GM23338 (cell line): ENCODE results near the gene DNAH17. TPM values are rescaled to one million over a fixed set of nuclear protein-coding genes. Genes with fewer than 3 reads are reported as not detected.

Source experiments
- ATAC-seq: fragments of 200-7000 bp; cut with Tn5 transposase; 3 replicates; pipeline ENCODE4 v1.9.1; 2020
- DNase-seq: peaks from one replicate; pipeline ENCODE4 v3.0.0-alpha.2; 2015; ENCODE audit warnings: low spot score
- H2AFZ ChIP-seq: fragments of 200-600 bp; sonication (generic); 2 replicates; pipeline ENCODE4 v1.8.0; 2016; ENCODE audit warnings: antibody characterized with exemption, mild to moderate bottlenecking, moderate library complexity
- H3F3A ChIP-seq: fragments of 200-600 bp; sonication (generic); replicated peaks from 2 replicates; pipeline ENCODE4 v1.8.0; 2017; ENCODE audit warnings: antibody characterized with exemption, mixed run types, low read depth
- H3K27ac ChIP-seq: fragments of 200-600 bp; sonication (generic); 2 replicates; pipeline ENCODE4 v1.6.1; 2016; ENCODE audit warnings: low read depth
- H3K27me3 ChIP-seq: fragments of 200-600 bp; sonication (generic); 2 replicates; pipeline ENCODE4 v1.8.0; 2016; ENCODE audit warnings: mild to moderate bottlenecking, mixed run types, moderate library complexity; ENCODE audit not compliant: insufficient read depth
- H3K36me3 ChIP-seq: fragments of 200-600 bp; sonication (generic); 2 replicates; pipeline ENCODE4 v1.8.0; 2016; ENCODE audit warnings: mild to moderate bottlenecking; ENCODE audit not compliant: insufficient read depth
- H3K4me1 ChIP-seq: fragments of 200-600 bp; sonication (generic); 2 replicates; pipeline ENCODE4 v1.8.0; 2016; ENCODE audit warnings: mild to moderate bottlenecking, moderate library complexity; ENCODE audit not compliant: insufficient read depth
- H3K4me2 ChIP-seq: fragments of 200-600 bp; sonication (generic); 2 replicates; pipeline ENCODE4 v1.7.1; 2017; ENCODE audit warnings: mixed run types
- H3K4me3 ChIP-seq: fragments of 200-600 bp; sonication (generic); 2 replicates; pipeline ENCODE4 v1.6.1; 2016; ENCODE audit warnings: mixed run types
- H3K79me2 ChIP-seq: fragments of 200-600 bp; sonication (generic); replicated peaks from 2 replicates; pipeline ENCODE4 v1.8.0; 2017; ENCODE audit warnings: mild to moderate bottlenecking; ENCODE audit not compliant: insufficient read depth
- H3K9me2 ChIP-seq: fragments of 200-600 bp; sonication (generic); 2 replicates; pipeline ENCODE4 v1.8.0; 2017; ENCODE audit not compliant: insufficient read depth
- H4K20me1 ChIP-seq: fragments of 200-600 bp; sonication (generic); replicated peaks from 2 replicates; pipeline ENCODE4 v1.8.0; 2017; ENCODE audit warnings: mild to moderate bottlenecking; ENCODE audit not compliant: insufficient read depth
- H3K27ac Mint-ChIP-seq: 2 replicates; pipeline ENCODE4 v1.8.0; 2020; ENCODE audit warnings: inconsistent platforms, mild to moderate bottlenecking, moderate library complexity, mixed read lengths
- H3K27me3 Mint-ChIP-seq: 3 replicates; pipeline ENCODE4 v1.8.0; 2022; ENCODE audit warnings: low read depth, mild to moderate bottlenecking, moderate library complexity, mixed read lengths, inconsistent platforms; ENCODE audit not compliant: insufficient read depth, poor library complexity
- H3K36me3 Mint-ChIP-seq: 3 replicates; pipeline ENCODE4 v1.8.0; 2021; ENCODE audit warnings: low read depth, mild to moderate bottlenecking, inconsistent platforms, moderate library complexity, mixed read lengths
- H3K4me1 Mint-ChIP-seq: 3 replicates; pipeline ENCODE4 v1.8.0; 2020; ENCODE audit warnings: mild to moderate bottlenecking, inconsistent platforms, mixed read lengths
- H3K4me3 Mint-ChIP-seq: 3 replicates; pipeline ENCODE4 v1.8.0; 2021; ENCODE audit warnings: moderate library complexity, mild to moderate bottlenecking, inconsistent platforms, mixed read lengths
- H3K9me3 Mint-ChIP-seq: 3 replicates; pipeline ENCODE4 v1.8.0; 2020; ENCODE audit warnings: moderate library complexity, mild to moderate bottlenecking, inconsistent platforms, mixed read lengths
- CREB1 ChIP-seq: fragments of 250-450 bp; sonication (Bioruptor Pico); IDR thresholded peaks from 2 replicates; pipeline ENCODE4 v1.5.0; 2020; ENCODE audit warnings: low read depth, mild to moderate bottlenecking, moderate library complexity
- CTCF ChIP-seq, 2 experiments: fragments of 200-600 bp in 1 of 2; sonication (generic) in 1 of 2; conservative IDR thresholded peaks; 2 replicates each; pipeline versions ENCODE4 v1.5.1 to v1.6.1; 2016 to 2017; ENCODE audit warnings: antibody characterized with exemption in 2 of 2, low read depth in 2 of 2, mild to moderate bottlenecking in 2 of 2, moderate library complexity in 1 of 2
- EZH2 ChIP-seq: fragments of 200-600 bp; sonication (generic); IDR thresholded peaks from one replicate; pipeline ENCODE4 v1.8.0; 2017; ENCODE audit warnings: antibody characterized with exemption, mild to moderate bottlenecking, low read depth; ENCODE audit not compliant: unreplicated experiment
- EZH2phosphoT487 ChIP-seq: fragments of 200-600 bp; sonication (generic); IDR thresholded peaks from one replicate; pipeline ENCODE4 v1.8.1; 2018; ENCODE audit warnings: antibody characterized with exemption; ENCODE audit not compliant: unreplicated experiment
- JUNB ChIP-seq: IDR thresholded peaks from one replicate; pipeline ENCODE4 v1.6.1; 2016; ENCODE audit warnings: antibody characterized with exemption; ENCODE audit not compliant: unreplicated experiment
- NANOG ChIP-seq: IDR thresholded peaks from 2 replicates; pipeline ENCODE4 v1.6.1; 2016; ENCODE audit warnings: antibody characterized with exemption, borderline replicate concordance
- POLR2AphosphoS5 ChIP-seq: IDR thresholded peaks from 2 replicates; pipeline ENCODE4 v1.6.1; 2016; ENCODE audit warnings: antibody characterized with exemption, low read depth
- REST ChIP-seq: IDR thresholded peaks from one replicate; pipeline ENCODE4 v1.6.1; 2018; ENCODE audit warnings: antibody characterized with exemption; ENCODE audit not compliant: unreplicated experiment
- STAT1 ChIP-seq: IDR thresholded peaks from one replicate; pipeline ENCODE4 v1.6.1; 2016; ENCODE audit warnings: antibody characterized with exemption; ENCODE audit not compliant: unreplicated experiment
- ZNF114 ChIP-seq: fragments of 250-450 bp; sonication (Bioruptor Pico); IDR thresholded peaks from 2 replicates; pipeline ENCODE4 v1.5.0; 2020; ENCODE audit warnings: mild to moderate bottlenecking, moderate library complexity
- ZNF331 ChIP-seq: fragments of 250-450 bp; sonication (Bioruptor Pico); IDR thresholded peaks from 2 replicates; pipeline ENCODE4 v1.5.0; 2020; ENCODE audit warnings: low read depth, mild to moderate bottlenecking, moderate library complexity
- ZNF462 ChIP-seq: fragments of 250-450 bp; sonication (Bioruptor Pico); IDR thresholded peaks from 2 replicates; pipeline ENCODE4 v1.5.0; 2020; ENCODE audit warnings: mild to moderate bottlenecking, moderate library complexity
- polyA plus RNA-seq: library from polyadenylated mRNA; unstranded; fragments of >200 nt; fragmentation: Nextera tagmentation; extraction: Ambion mirVana; gene quantifications from 2 replicates; pipeline ENCODE4 v1.2.1, GENCODE V29; 2016
- total RNA-seq: library from RNA; depleted of rRNA; stranded (reverse); fragments of >200 nt; shearing (Covaris generic); gene quantifications from 2 replicates; pipeline ENCODE4 v1.2.3, GENCODE V29; 2014
- TF ChIP-seq, protein P1 (sequence below): IDR thresholded peaks from 2 replicates; pipeline ENCODE4 v1.6.1; 2016; ENCODE audit warnings: antibody characterized with exemption

DNAH17 gene
- total and polyA plus RNA-seq, 2 experiments from 2014 or later = 0.59 to 2.0 TPM

GRCh38 chr17:78383725-78384471 is 193.3 kb downstream of the DNAH17 start:
- Mint-ChIP-seq H3K9me3 (no peaks in the 10 kb centered on the region; the same call in 2 of the 3 replicates), H3K36me3 (peaks cover 15% of the 10 kb centered on the region), H3K27ac (peak overlapping the region; percentile 47; the same call in 1 of the 2 replicates), H3K27me3 (peaks cover 6% of the 10 kb centered on the region), H3K4me1 (peaks cover 75% of the 10 kb centered on the region), H3K4me3 (no peak overlapping the region; the same call in 2 of the 3 replicates)
- no peak overlapping the region for H2AFZ ChIP-seq
- no peaks in the 10 kb centered on the region for H3K9me2 ChIP-seq
- no peak for TF ChIP-seq NANOG
- TF ChIP-seq CTCF (conservative IDR thresholded peaks at IDR 0.05; ENCODE audit: low read depth in 2 of 2) = no peak
- no peak for TF ChIP-seq CREB1 (CRISPR knock-in tag)
- TF ChIP-seq REST = no peak
- no peak for TF ChIP-seq ZNF114
- no peak for TF ChIP-seq STAT1
- TF ChIP-seq ZNF331 (CRISPR knock-in tag) = no peak
- no peak for TF ChIP-seq EZH2
- no peak for TF ChIP-seq EZH2phosphoT487
- TF ChIP-seq, protein P1, sequence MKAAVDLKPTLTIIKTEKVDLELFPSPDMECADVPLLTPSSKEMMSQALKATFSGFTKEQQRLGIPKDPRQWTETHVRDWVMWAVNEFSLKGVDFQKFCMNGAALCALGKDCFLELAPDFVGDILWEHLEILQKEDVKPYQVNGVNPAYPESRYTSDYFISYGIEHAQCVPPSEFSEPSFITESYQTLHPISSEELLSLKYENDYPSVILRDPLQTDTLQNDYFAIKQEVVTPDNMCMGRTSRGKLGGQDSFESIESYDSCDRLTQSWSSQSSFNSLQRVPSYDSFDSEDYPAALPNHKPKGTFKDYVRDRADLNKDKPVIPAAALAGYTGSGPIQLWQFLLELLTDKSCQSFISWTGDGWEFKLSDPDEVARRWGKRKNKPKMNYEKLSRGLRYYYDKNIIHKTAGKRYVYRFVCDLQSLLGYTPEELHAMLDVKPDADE = no peak
- no peak for TF ChIP-seq JUNB
- no peak for TF ChIP-seq ZNF462 (CRISPR knock-in tag)
- TF ChIP-seq POLR2AphosphoS5 = no peak
- peaks cover 77% of the 10 kb centered on the region for H3K4me1 ChIP-seq
- peak overlapping the region; percentile 54 for H3K4me2 ChIP-seq
- peak overlapping the region; percentile 66 for H3K27ac ChIP-seq
- peaks cover 92% of the 10 kb centered on the region for H4K20me1 ChIP-seq
- peaks cover 18% of the 10 kb centered on the region; the same call in 1 of the 2 replicates for H3F3A ChIP-seq
- ATAC-seq (no peak), DNase-seq (no peak)
- no peaks in the 10 kb centered on the region for H3K27me3 ChIP-seq
- no peaks in the 10 kb centered on the region; the same call in 1 of the 2 replicates for H3K36me3 ChIP-seq
- no peak overlapping the region for H3K4me3 ChIP-seq
- H3K79me2 ChIP-seq = peaks cover 100% of the 10 kb centered on the region
